Endodermal cell (in vitro differentiated cells): ENCODE data around the gene IMMP1L. TPM values are rescaled to one million over a fixed set of nuclear protein-coding genes. Genes with fewer than 3 reads are reported as not detected.

Source experiments
- DNase-seq: peaks from one replicate; pipeline ENCODE4 v3.0.0-alpha.2; 2017
- H3K27ac ChIP-seq: 2 replicates; pipeline ENCODE4 v1.5.1; 2013; ENCODE audit warnings: mild to moderate bottlenecking, low read depth, low read length, moderate library complexity
- H3K27me3 ChIP-seq: 2 replicates; pipeline ENCODE4 v1.6.1; 2013; ENCODE audit warnings: mild to moderate bottlenecking, low read length, moderate library complexity; ENCODE audit not compliant: insufficient read depth, control insufficient read depth, poor library complexity, severe bottlenecking
- H3K36me3 ChIP-seq: 2 replicates; pipeline ENCODE4 v1.7.0; 2013; ENCODE audit warnings: mild to moderate bottlenecking, low read length, moderate library complexity; ENCODE audit not compliant: control insufficient read depth, insufficient read depth
- H3K4me1 ChIP-seq: one replicate; pipeline ENCODE4 v1.7.0; 2013; ENCODE audit warnings: low read length; ENCODE audit not compliant: control insufficient read depth, insufficient read depth
- H3K4me3 ChIP-seq: 2 replicates; pipeline ENCODE4 v1.5.1; 2013; ENCODE audit warnings: mild to moderate bottlenecking, low read length, moderate library complexity
- H3K9ac ChIP-seq: 2 replicates; pipeline ENCODE4 v1.6.1; 2013; ENCODE audit warnings: mild to moderate bottlenecking, low read length, moderate library complexity; ENCODE audit not compliant: poor library complexity, severe bottlenecking; ENCODE audit errors: extremely low read depth
- H3K9me3 ChIP-seq: 2 replicates; pipeline ENCODE4 v1.6.1; 2013; ENCODE audit warnings: mild to moderate bottlenecking, low read length, moderate library complexity; ENCODE audit not compliant: control insufficient read depth
- H3K27ac Mint-ChIP-seq: 2 replicates; pipeline ENCODE4 v1.8.0; 2020; ENCODE audit warnings: mixed read lengths
- H3K27me3 Mint-ChIP-seq: 2 replicates; pipeline ENCODE4 v1.8.0; 2021; ENCODE audit warnings: mild to moderate bottlenecking, mixed read lengths; ENCODE audit not compliant: insufficient read depth
- H3K36me3 Mint-ChIP-seq: 2 replicates; pipeline ENCODE4 v1.8.0; 2020; ENCODE audit warnings: low read depth, mixed read lengths
- H3K4me1 Mint-ChIP-seq: 2 replicates; pipeline ENCODE4 v1.8.0; 2020; ENCODE audit warnings: mixed read lengths
- H3K4me3 Mint-ChIP-seq: 2 replicates; pipeline ENCODE4 v1.8.0; 2020; ENCODE audit warnings: mild to moderate bottlenecking, moderate library complexity, mixed read lengths
- H3K9me3 Mint-ChIP-seq: 2 replicates; pipeline ENCODE4 v1.8.0; 2020; ENCODE audit warnings: mild to moderate bottlenecking, mixed read lengths
- WGBS, 2 experiments: methylation state at CpG; one replicate each; pipeline versions ENCODE4 v1.1.5 to v1.1.7; 2013; ENCODE audit warnings: missing lambda C conversion rate in 2 of 2, mixed read lengths in 1 of 2; ENCODE audit not compliant: insufficient coverage in 1 of 2, insufficient read length in 1 of 2; 5-methylcytosine and 5-hydroxymethylcytosine counted together
- total RNA-seq, 2 donors: library from RNA; stranded (reverse); fragmentation: NEBNext Ultra II Directional in 1 of 2; extraction: Animal tissue kit (Norgen Biotek cat#: 25700) in 1 of 2; gene quantifications; 2 replicates in 1 of 2; 3 replicates in 1 of 2; pipeline ENCODE4 v1.2.1, GENCODE V29; 2021
- TF ChIP-seq, protein P1 (sequence below): fragments of 200-600 bp; sonication (generic); conservative IDR thresholded peaks from 2 replicates; pipeline ENCODE4 v1.5.0; 2021; ENCODE audit warnings: antibody characterized with exemption, mild to moderate bottlenecking

Gene IMMP1L
- total RNA-seq, 2 donors from 2014 or later, result 28.9 to 44.9 TPM

DNA sequence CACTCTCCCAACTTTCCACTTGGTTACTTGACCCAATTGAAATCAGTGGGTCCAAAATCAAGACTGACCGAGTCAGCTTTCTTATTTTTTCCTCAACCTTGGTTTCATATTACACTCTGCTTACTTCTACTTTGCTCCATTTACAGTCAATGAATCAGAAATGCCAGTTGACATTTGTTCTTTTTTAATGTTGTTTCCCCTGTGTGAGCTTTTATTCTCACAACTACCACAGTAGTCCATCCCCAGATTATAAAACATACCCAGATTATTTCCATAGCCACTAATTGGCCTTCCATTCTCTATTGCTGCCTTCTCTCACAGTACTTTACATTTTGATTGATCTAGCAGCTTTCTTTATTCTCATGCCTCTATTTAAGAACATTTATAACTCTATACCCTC, 89.8 kb downstream of the IMMP1L start:
- WGBS, 2 experiments, result 82 to 100% methylated on average over 1 of the region's 1 CpG
- Mint-ChIP-seq H3K27me3 (no peaks in the 10 kb centered on the region), H3K36me3 (peaks cover 5% of the 10 kb centered on the region), H3K4me3 (no peak overlapping the region), H3K4me1 (peaks cover 51% of the 10 kb centered on the region), H3K27ac (no peak overlapping the region), H3K9me3 (no peaks in the 10 kb centered on the region)
- DNase-seq, result no peak
- Histone ChIP-seq H3K27me3 (no peaks in the 10 kb centered on the region), H3K9ac (no peak overlapping the region), H3K4me1 (peaks cover 5% of the 10 kb centered on the region), H3K27ac (no peak overlapping the region), H3K36me3 (no peaks in the 10 kb centered on the region), H3K4me3 (no peak overlapping the region), H3K9me3 (no peaks in the 10 kb centered on the region)
- TF ChIP-seq, protein P1, sequence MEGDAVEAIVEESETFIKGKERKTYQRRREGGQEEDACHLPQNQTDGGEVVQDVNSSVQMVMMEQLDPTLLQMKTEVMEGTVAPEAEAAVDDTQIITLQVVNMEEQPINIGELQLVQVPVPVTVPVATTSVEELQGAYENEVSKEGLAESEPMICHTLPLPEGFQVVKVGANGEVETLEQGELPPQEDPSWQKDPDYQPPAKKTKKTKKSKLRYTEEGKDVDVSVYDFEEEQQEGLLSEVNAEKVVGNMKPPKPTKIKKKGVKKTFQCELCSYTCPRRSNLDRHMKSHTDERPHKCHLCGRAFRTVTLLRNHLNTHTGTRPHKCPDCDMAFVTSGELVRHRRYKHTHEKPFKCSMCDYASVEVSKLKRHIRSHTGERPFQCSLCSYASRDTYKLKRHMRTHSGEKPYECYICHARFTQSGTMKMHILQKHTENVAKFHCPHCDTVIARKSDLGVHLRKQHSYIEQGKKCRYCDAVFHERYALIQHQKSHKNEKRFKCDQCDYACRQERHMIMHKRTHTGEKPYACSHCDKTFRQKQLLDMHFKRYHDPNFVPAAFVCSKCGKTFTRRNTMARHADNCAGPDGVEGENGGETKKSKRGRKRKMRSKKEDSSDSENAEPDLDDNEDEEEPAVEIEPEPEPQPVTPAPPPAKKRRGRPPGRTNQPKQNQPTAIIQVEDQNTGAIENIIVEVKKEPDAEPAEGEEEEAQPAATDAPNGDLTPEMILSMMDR, result no peak

DNA sequence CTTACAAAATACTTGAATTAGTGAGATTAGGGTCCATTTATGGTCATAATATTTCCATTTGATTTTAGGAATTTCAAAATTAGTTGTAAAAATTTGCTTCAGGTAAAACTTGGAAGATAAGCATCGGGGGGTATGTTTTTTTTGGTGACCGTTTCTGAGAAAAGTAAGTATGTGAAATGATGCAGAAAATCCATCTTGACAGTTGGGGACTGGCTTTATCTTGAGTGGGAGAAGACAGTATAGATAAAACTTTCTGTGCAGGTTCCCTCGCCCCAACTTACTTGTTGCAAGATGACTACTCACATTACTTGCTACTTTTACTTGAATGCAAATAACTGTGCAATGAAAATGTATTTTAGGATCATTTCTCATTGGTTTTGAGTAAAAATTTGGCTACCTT, 90.3 kb downstream of the IMMP1L start:
- no peaks in the 10 kb centered on the region for H3K9me3 Mint-ChIP-seq
- no peaks in the 10 kb centered on the region for H3K27me3 Mint-ChIP-seq
- no peak for DNase-seq
- peaks cover 51% of the 10 kb centered on the region for H3K4me1 Mint-ChIP-seq
- H3K36me3 Mint-ChIP-seq, result peaks cover 5% of the 10 kb centered on the region
- H3K27ac Mint-ChIP-seq, result no peak overlapping the region
- H3K27me3 ChIP-seq, result no peaks in the 10 kb centered on the region
- no peak overlapping the region for H3K9ac ChIP-seq
- H3K4me3 Mint-ChIP-seq, result no peak overlapping the region
- H3K27ac ChIP-seq, result no peak overlapping the region
- TF ChIP-seq, protein P1, result no peak
- 87 to 96% methylated on average over 3 of the region's 3 CpGs for WGBS, 2 experiments
- H3K9me3 ChIP-seq, result no peaks in the 10 kb centered on the region
- H3K4me3 ChIP-seq, result no peak overlapping the region
- H3K4me1 ChIP-seq, result peaks cover 5% of the 10 kb centered on the region
- H3K36me3 ChIP-seq, result no peaks in the 10 kb centered on the region

DNA sequence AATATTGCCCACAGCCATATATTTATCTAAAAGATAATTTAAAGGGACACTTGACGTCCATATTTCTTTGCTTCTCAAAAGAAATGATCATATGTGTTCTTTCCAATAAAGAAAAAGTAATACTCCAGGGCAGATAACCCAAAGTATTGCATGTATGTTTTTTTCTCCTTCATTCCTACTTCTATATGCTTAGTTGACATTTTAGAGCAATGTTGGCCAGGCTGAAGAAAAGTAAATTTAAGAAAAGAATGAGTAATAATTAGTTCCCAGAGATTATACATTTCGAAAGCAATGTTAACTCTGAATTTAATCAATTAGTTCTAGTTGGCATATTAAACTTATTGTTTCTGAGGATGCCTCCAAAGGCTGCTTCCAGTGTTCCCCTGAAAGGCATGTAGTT, 91.6 kb downstream of the IMMP1L start:
- DNase-seq, result no peak
- Histone ChIP-seq H3K4me3 (no peak overlapping the region), H3K36me3 (no peaks in the 10 kb centered on the region), H3K9ac (no peak overlapping the region), H3K27me3 (no peaks in the 10 kb centered on the region), H3K4me1 (peaks cover 5% of the 10 kb centered on the region), H3K9me3 (no peaks in the 10 kb centered on the region), H3K27ac (no peak overlapping the region)
- H3K4me3 Mint-ChIP-seq, result no peak overlapping the region
- no peaks in the 10 kb centered on the region for H3K27me3 Mint-ChIP-seq
- no peaks in the 10 kb centered on the region for H3K9me3 Mint-ChIP-seq
- TF ChIP-seq, protein P1, result no peak
- 67 to 85% methylated on average over 2 of the region's 2 CpGs for WGBS, 2 experiments
- peaks cover 47% of the 10 kb centered on the region for H3K4me1 Mint-ChIP-seq
- peaks cover 3% of the 10 kb centered on the region for H3K36me3 Mint-ChIP-seq
- H3K27ac Mint-ChIP-seq, result no peak overlapping the region
